H1 (cell line): ENCODE results near the gene PIGX. TPM values are rescaled to one million over a fixed set of nuclear protein-coding genes. Genes with fewer than 3 reads are reported as not detected.
A peak's percentile ranks its signal among the peaks of the same experiment; 100 is the strongest.

Experiments used
- CTCF ChIA-PET: fragments of 300-600 bp; sonication (Branson Sonifier 250); formaldehyde crosslinking; loops from one replicate; lab custom pipeline; 2021; ENCODE audit not compliant: partially characterized antibody; lab: Charles Lee
- POLR2A ChIA-PET: fragments of 300-600 bp; sonication (Branson Sonifier 250); formaldehyde crosslinking; loops from one replicate; lab custom pipeline; 2021; ENCODE audit warnings: inconsistent platforms; ENCODE audit not compliant: partially characterized antibody; lab: Charles Lee
- DNase-seq, 2 experiments: peaks; one replicate each; pipeline versions ENCODE4 v3.0.0 to v3.0.0-alpha.2; 2010 to 2022; ENCODE audit warnings: low spot score in 2 of 2, low read depth in 1 of 2, mixed read lengths in 1 of 2
- FAIRE-seq: peaks from 2 replicates; lab custom pipeline; 2011; peaks lifted over from hg19 to GRCh38; lab: Jason Lieb, UNC
- H2AFZ ChIP-seq: 2 replicates; pipeline ENCODE4 v1.8.1; 2012; ENCODE audit warnings: low read length, inconsistent platforms
- H2AK5ac ChIP-seq: 2 replicates; pipeline ENCODE4 v1.6.1; 2013; ENCODE audit warnings: low read depth, low read length
- H2BK120ac ChIP-seq: replicated peaks from 2 replicates; pipeline ENCODE3; 2013; ENCODE audit warnings: low read depth, low read length, inconsistent platforms
- H2BK12ac ChIP-seq: 2 replicates; pipeline ENCODE4 v1.6.1; 2013; ENCODE audit warnings: low read depth, low read length
- H2BK15ac ChIP-seq: 2 replicates; pipeline ENCODE4 v1.6.1; 2013; ENCODE audit warnings: low read length
- H2BK20ac ChIP-seq: 2 replicates; pipeline ENCODE4 v1.6.1; 2013; ENCODE audit warnings: low read length
- H2BK5ac ChIP-seq: 2 replicates; pipeline ENCODE4 v1.6.1; 2013; ENCODE audit warnings: low read depth, low read length
- H3K14ac ChIP-seq: 2 replicates; pipeline ENCODE4 v1.6.1; 2013; ENCODE audit warnings: inconsistent platforms; ENCODE audit not compliant: insufficient read length
- H3K18ac ChIP-seq: 2 replicates; pipeline ENCODE4 v1.6.1; 2013; ENCODE audit warnings: low read length; ENCODE audit errors: extremely low read depth
- H3K23ac ChIP-seq: 2 replicates; pipeline ENCODE4 v1.6.1; 2013; ENCODE audit warnings: inconsistent platforms; ENCODE audit not compliant: insufficient read length
- H3K23me2 ChIP-seq: 2 replicates; pipeline ENCODE4 v1.6.1; 2013; ENCODE audit warnings: low read depth, low read length
- H3K27ac ChIP-seq: 2 replicates; pipeline ENCODE4 v1.6.1; 2011; ENCODE audit warnings: low read depth, low read length, inconsistent platforms
- H3K27me3 ChIP-seq, 4 experiments: replicated peaks in 1 of 4; 1 replicate in 1 of 4; 2 replicates in 3 of 4; pipeline versions ENCODE4 v1.6.1 to v1.8.1; 2011 to 2013; ENCODE audit warnings: low read length in 3 of 4, mild to moderate bottlenecking in 3 of 4, inconsistent platforms in 2 of 4, mixed read lengths in 2 of 4, moderate library complexity in 1 of 4; ENCODE audit not compliant: control insufficient read depth in 3 of 4, insufficient read depth in 3 of 4; ENCODE audit errors: extremely low read depth in 1 of 4
- H3K36me3 ChIP-seq, 4 experiments: 2 replicates each; pipeline versions ENCODE4 v1.6.1 to v1.8.1; 2011 to 2013; ENCODE audit warnings: mild to moderate bottlenecking in 4 of 4, low read length in 3 of 4, moderate library complexity in 2 of 4, control low read depth in 1 of 4, inconsistent platforms in 1 of 4; ENCODE audit not compliant: insufficient read depth in 4 of 4, control insufficient read depth in 2 of 4
- H3K4ac ChIP-seq: replicated peaks from 2 replicates; pipeline ENCODE3; 2013; ENCODE audit warnings: low read length, low read depth, mixed read lengths, inconsistent platforms; ENCODE audit not compliant: insufficient read length
- H3K4me1 ChIP-seq, 4 experiments: replicated peaks in 1 of 4; 1 replicate in 1 of 4; 2 replicates in 3 of 4; pipeline versions ENCODE4 v1.6.1 to v1.8.1; 2011 to 2013; ENCODE audit warnings: low read length in 3 of 4, inconsistent platforms in 2 of 4, mixed read lengths in 1 of 4; ENCODE audit not compliant: insufficient read depth in 4 of 4, control insufficient read depth in 3 of 4
- H3K4me2 ChIP-seq, 2 experiments: 2 replicates each; pipeline versions ENCODE4 v1.6.1 to v1.8.1; 2011 to 2013; ENCODE audit warnings: low read depth in 2 of 2, low read length in 2 of 2, control low read depth in 1 of 2, inconsistent platforms in 1 of 2, mild to moderate bottlenecking in 1 of 2; ENCODE audit not compliant: insufficient read depth in 1 of 2
- H3K4me3 ChIP-seq, 4 experiments: fragments of 200-600, 300-600 bp in 1 of 4; sonication (generic), shearing (Covaris generic), sonication (Bioruptor Twin) in 1 of 4; 2 replicates each; pipeline versions ENCODE4 v1.5.1 to v1.8.1; 2011 to 2016; ENCODE audit warnings: low read length in 4 of 4, low read depth in 3 of 4, control low read depth in 2 of 4, inconsistent platforms in 2 of 4, mild to moderate bottlenecking in 2 of 4, mixed read lengths in 1 of 4, moderate library complexity in 1 of 4; ENCODE audit not compliant: insufficient read depth in 2 of 4; ENCODE audit errors: extremely low read depth in 1 of 4
- H3K56ac ChIP-seq: replicated peaks from 2 replicates; pipeline ENCODE3; 2013; ENCODE audit warnings: low read depth, mild to moderate bottlenecking, mixed read lengths, low read length, inconsistent platforms; ENCODE audit not compliant: insufficient read length
- H3K79me1 ChIP-seq: 2 replicates; pipeline ENCODE4 v1.6.1; 2013; ENCODE audit warnings: low read depth, low read length, control low read depth
- H3K79me2 ChIP-seq, 2 experiments: 2 replicates each; pipeline versions ENCODE4 v1.6.1 to v1.8.1; 2012 to 2013; ENCODE audit warnings: low read length in 2 of 2, mild to moderate bottlenecking in 2 of 2, inconsistent platforms in 1 of 2; ENCODE audit not compliant: insufficient read depth in 2 of 2, control insufficient read depth in 1 of 2
- H3K9ac ChIP-seq, 4 experiments: replicated peaks in 1 of 4; 1 replicate in 1 of 4; 2 replicates in 3 of 4; pipeline versions ENCODE4 v1.6.1 to v1.8.1; 2011 to 2013; ENCODE audit warnings: low read depth in 3 of 4, low read length in 3 of 4, control low read depth in 2 of 4, mild to moderate bottlenecking in 2 of 4, moderate library complexity in 2 of 4, inconsistent platforms in 1 of 4; ENCODE audit errors: extremely low read depth in 1 of 4
- H3K9me3 ChIP-seq, 2 experiments: 2 replicates each; pipeline versions ENCODE4 v1.6.1 to v1.8.1; 2012 to 2013; ENCODE audit warnings: mild to moderate bottlenecking in 2 of 2, moderate library complexity in 2 of 2, control low read depth in 1 of 2, inconsistent platforms in 1 of 2, low read depth in 1 of 2, low read length in 1 of 2, mixed read lengths in 1 of 2; ENCODE audit not compliant: insufficient read depth in 2 of 2
- H4K20me1 ChIP-seq, 2 experiments: replicated peaks in 1 of 2; 2 replicates each; pipeline versions ENCODE3 to v1.8.1; 2011 to 2013; ENCODE audit warnings: inconsistent platforms in 2 of 2, low read length in 2 of 2, mild to moderate bottlenecking in 1 of 2; ENCODE audit not compliant: insufficient read depth in 2 of 2, control insufficient read depth in 1 of 2
- H4K5ac ChIP-seq: 2 replicates; pipeline ENCODE4 v1.6.1; 2013; ENCODE audit warnings: low read length, low read depth, mixed read lengths, inconsistent platforms; ENCODE audit not compliant: insufficient read length
- H4K8ac ChIP-seq: 2 replicates; pipeline ENCODE4 v1.8.0; 2013; ENCODE audit warnings: mild to moderate bottlenecking, moderate library complexity, low read length, inconsistent platforms; ENCODE audit not compliant: insufficient read depth; ENCODE audit errors: extremely low read depth
- H4K91ac ChIP-seq: replicated peaks from 2 replicates; pipeline ENCODE3; 2013; ENCODE audit warnings: low read length, mixed read lengths, inconsistent platforms; ENCODE audit not compliant: insufficient read length
- BCL11A ChIP-seq, 2 experiments: IDR thresholded peaks; one replicate each; pipeline ENCODE4 v1.6.1; 2011; ENCODE audit warnings: low read depth in 2 of 2, low read length in 2 of 2, mild to moderate bottlenecking in 2 of 2
- CEBPB ChIP-seq: IDR thresholded peaks from 2 replicates; pipeline ENCODE4 v1.6.1; 2012; ENCODE audit warnings: low read depth, low read length
- CHD1 ChIP-seq: IDR thresholded peaks from 2 replicates; pipeline ENCODE4 v1.6.1; 2012; ENCODE audit warnings: low read depth, low read length, improper control_type of control experiment
- FOSL1 ChIP-seq: IDR thresholded peaks from 2 replicates; pipeline ENCODE4 v1.6.1; 2011; ENCODE audit warnings: mild to moderate bottlenecking, low read depth, low read length, moderate library complexity; ENCODE audit not compliant: insufficient read depth
- PHF8 ChIP-seq: fragments of 200-600 bp; sonication (generic); conservative IDR thresholded peaks from 2 replicates; pipeline ENCODE4 v1.7.1; 2012; ENCODE audit warnings: low read depth, mild to moderate bottlenecking, inconsistent platforms, low read length, moderate library complexity
- POLR2A ChIP-seq, 2 experiments: IDR thresholded peaks; 1 replicate in 1 of 2; 2 replicates in 1 of 2; pipeline ENCODE4 v1.6.1; 2011; ENCODE audit warnings: low read depth in 2 of 2, low read length in 2 of 2, mild to moderate bottlenecking in 2 of 2; ENCODE audit errors: control extremely low read depth in 1 of 2
- RNF2 ChIP-seq: fragments of 200-900, 300-1000 bp; sonication (generic); IDR thresholded peaks from 2 replicates; pipeline ENCODE4 v1.7.1; 2016; ENCODE audit warnings: borderline replicate concordance, low read depth, mild to moderate bottlenecking, antibody characterized with exemption, low read length; ENCODE audit not compliant: poor library complexity, severe bottlenecking; ENCODE audit errors: missing control alignments
- SIX5 ChIP-seq: IDR thresholded peaks from 2 replicates; pipeline ENCODE4 v1.6.1; 2011; ENCODE audit warnings: mild to moderate bottlenecking, low read depth, low read length
- WGBS, 2 experiments: shearing (Covaris generic) in 1 of 2; methylation state at CpG; one replicate each; pipeline versions ENCODE4 v1.1.6 to v1.1.7; 2013 to 2015; ENCODE audit warnings: low lambda C conversion rate in 2 of 2, mixed read lengths in 2 of 2, inconsistent platforms in 1 of 2, low coverage in 1 of 2, missing lambda C conversion rate in 1 of 2; ENCODE audit not compliant: insufficient replicate concordance in 2 of 2, insufficient coverage in 1 of 2, insufficient read length in 1 of 2; ENCODE audit errors: extremely low coverage in 1 of 2, missing lambda C conversion rate in 1 of 2; 5-methylcytosine and 5-hydroxymethylcytosine counted together
- polyA plus RNA-seq, 7 experiments: library from polyadenylated mRNA; depleted of rRNA in 3 of 7; stranded (reverse) in 5 of 7; unstranded in 2 of 7; fragments of >200 nt in 5 of 7; fragments of 200-250 nt in 2 of 7; gene quantifications; 1 replicate in 5 of 7; 2 replicates in 1 of 7; 4 replicates in 1 of 7; pipeline versions ENCODE4 v1.2.1 to v1.2.3, GENCODE V29; 2011 to 2013; ENCODE audit warnings: missing spikeins in 2 of 7, mixed read lengths in 2 of 7
- total RNA-seq: library from RNA; stranded (reverse); fragmentation: NEBNext Ultra II Directional; extraction: Animal tissue kit (Norgen Biotek cat#: 25700); gene quantifications from 2 replicates; pipeline ENCODE4 v1.2.1, GENCODE V29; 2021

Gene PIGX
- total and polyA plus RNA-seq, 2 of the 8 experiments (the other 6 are each of a cell fraction or from before 2014, with no cell fraction given), result 7.0 to 14.9 TPM

GRCh38 chr3:196699749-196700148, 12.4 kb upstream of the PIGX start:
- H2AFZ ChIP-seq, result no peak overlapping the region
- no peak overlapping the region for H4K5ac ChIP-seq
- ChIA-PET POLR2A (interaction anchor here (1.4 kb wide), 1 partner anchor 9 kb away, joined by 4 read pairs; no protein-coding TSS in a partner anchor), CTCF (interaction anchor here (0.7 to 2.8 kb wide), 2 partner anchors 9 to 15 kb away, joined by 4 to 8 read pairs; no protein-coding TSS in a partner anchor)
- no peak overlapping the region for H2BK12ac ChIP-seq
- no peak overlapping the region for H3K56ac ChIP-seq
- FAIRE-seq, result no peak
- TF ChIP-seq CEBPB, result no peak
- no peak for TF ChIP-seq CHD1
- no peak for TF ChIP-seq PHF8
- TF ChIP-seq SIX5, result no peak
- no peak for TF ChIP-seq RNF2
- TF ChIP-seq BCL11A (IDR thresholded peaks at IDR 0.05; ENCODE audit: low read depth in 2 of 2, low read length in 2 of 2), result no peak
- TF ChIP-seq POLR2A (IDR thresholded peaks at IDR 0.05; ENCODE audit: control extremely low read depth in 1 of 2, low read depth in 2 of 2, low read length in 2 of 2), result no peak
- no peak for TF ChIP-seq FOSL1
- H4K8ac ChIP-seq, result peak overlapping the region; percentile 35; the same call in 1 of the 2 replicates
- no peak overlapping the region for H3K27ac ChIP-seq
- H2BK120ac ChIP-seq, result no peak overlapping the region
- no peak overlapping the region for H3K18ac ChIP-seq
- no peak overlapping the region for H3K4me3 ChIP-seq
- no peak overlapping the region for H3K4me2 ChIP-seq
- no peak overlapping the region for H2BK15ac ChIP-seq
- no peak overlapping the region for H4K91ac ChIP-seq
- H3K14ac ChIP-seq, result no peak overlapping the region
- no peaks in the 10 kb centered on the region for H3K36me3 ChIP-seq
- peaks cover 0 to 6% of the 10 kb centered on the region in 2 experiments for H4K20me1 ChIP-seq
- no peak overlapping the region for H2BK5ac ChIP-seq
- no peak overlapping the region for H3K23ac ChIP-seq
- no peak for DNase-seq
- H3K4ac ChIP-seq, result no peak overlapping the region
- H3K23me2 ChIP-seq, result peaks cover 7% of the 10 kb centered on the region; the same call in 1 of the 2 replicates
- no peak overlapping the region for H2AK5ac ChIP-seq
- no peaks in the 10 kb centered on the region for H3K79me2 ChIP-seq
- no peak overlapping the region for H3K9ac ChIP-seq
- WGBS, 2 experiments, result 92% methylated on average over 7 of the region's 7 CpGs; no CpG with 5 or more reads in 1 of the 2 experiments
- no peaks in the 10 kb centered on the region for H3K27me3 ChIP-seq
- no peaks in the 10 kb centered on the region for H3K79me1 ChIP-seq
- no peak overlapping the region for H2BK20ac ChIP-seq
- H3K9me3 ChIP-seq, result no peaks in the 10 kb centered on the region
- no peaks in the 10 kb centered on the region for H3K4me1 ChIP-seq
